Lower lobe of right lung (tissue), 2 donors: ENCODE data around the gene FAM111A. TPM values are rescaled to one million over a fixed set of nuclear protein-coding genes. Genes with fewer than 3 reads are reported as not detected.
A peak's percentile ranks its signal among the peaks of the same experiment; 100 is the strongest.

Experiments used
- ATAC-seq, 2 donors: fragments of 200-7000 bp; cut with Tn5 transposase; one replicate each; pipeline ENCODE4 v1.9.1; 2020 to 2022; ENCODE audit warnings: mild to moderate bottlenecking in 2 of 2, moderate library complexity in 2 of 2
- DNase-seq: peaks from one replicate; pipeline ENCODE4 v3.0.0-alpha.2; 2020
- H3K27ac ChIP-seq: fragments of 200-600 bp; one replicate; pipeline ENCODE4 v1.8.0; 2022
- H3K27me3 ChIP-seq: fragments of 200-600 bp; one replicate; pipeline ENCODE4 v1.8.0; 2022; ENCODE audit warnings: low read depth
- H3K36me3 ChIP-seq: fragments of 200-600 bp; one replicate; pipeline ENCODE4 v1.8.0; 2022; ENCODE audit warnings: mild to moderate bottlenecking
- H3K4me1 ChIP-seq: fragments of 200-600 bp; one replicate; pipeline ENCODE4 v1.8.0; 2022
- H3K4me3 ChIP-seq: fragments of 200-600 bp; one replicate; pipeline ENCODE4 v1.8.0; 2022; ENCODE audit warnings: mild to moderate bottlenecking
- H3K9me3 ChIP-seq: fragments of 200-600 bp; one replicate; pipeline ENCODE4 v1.8.0; 2022
- CTCF ChIP-seq: fragments of 200-600 bp; IDR thresholded peaks from one replicate; pipeline ENCODE4 v1.8.0; 2022; ENCODE audit warnings: antibody characterized with exemption, mild to moderate bottlenecking
- intact Hi-C: fragments of 100-400 bp; cut with DNase I; formaldehyde crosslinking; loops from one replicate; pipeline ENCODE4 v1.11.0; 2022
- total RNA-seq: library from RNA; stranded (reverse); fragmentation: NEBNext Ultra II Directional; extraction: Animal tissue kit (Norgen Biotek cat#: 25700); gene quantifications from one replicate; pipeline ENCODE4 v1.2.1, GENCODE V29; 2021
- donor health status: DM: no; HTN: yes; CAD: no; lungs with severe emphysema.

FAM111A gene
- total RNA-seq, 1 donor from 2014 or later = 68.4 TPM

- H3K36me3 ChIP-seq = peaks cover 66% of the 10 kb centered on the region
- ATAC-seq (peak in 1 of 2 donors; percentile 33), DNase-seq (no peak)
- H3K27ac ChIP-seq = no peak overlapping the region
- intact Hi-C loops = no loop called here
- H3K27me3 ChIP-seq = no peaks in the 10 kb centered on the region
- no peak for TF ChIP-seq CTCF
- peaks cover 35% of the 10 kb centered on the region for H3K4me1 ChIP-seq
- H3K4me3 ChIP-seq = no peak overlapping the region
- no peaks in the 10 kb centered on the region for H3K9me3 ChIP-seq
These were observed 56.1 kb downstream of the FAM111A start for GRCh38 chr11:59198726-59199125.

GRCh38 chr11:59199546-59200422, 57.1 kb downstream of the FAM111A start:
- peaks cover 68% of the 10 kb centered on the region for H3K36me3 ChIP-seq
- peaks cover 35% of the 10 kb centered on the region for H3K4me1 ChIP-seq
- ATAC-seq (peak in 1 of 2 donors; percentile 7), DNase-seq (no peak)
- H3K9me3 ChIP-seq = no peaks in the 10 kb centered on the region
- H3K27me3 ChIP-seq = no peaks in the 10 kb centered on the region
- no peak overlapping the region for H3K4me3 ChIP-seq
- TF ChIP-seq CTCF = no peak
- H3K27ac ChIP-seq = no peak overlapping the region
- intact Hi-C loops = no loop called here

- TF ChIP-seq CTCF = no peak
- Histone ChIP-seq H3K4me1 (peaks cover 35% of the 10 kb centered on the region), H3K4me3 (no peak overlapping the region), H3K36me3 (peaks cover 71% of the 10 kb centered on the region), H3K27ac (no peak overlapping the region), H3K9me3 (no peaks in the 10 kb centered on the region), H3K27me3 (no peaks in the 10 kb centered on the region)
- DNase-seq (no peak), ATAC-seq (no peak)
- intact Hi-C loops = no loop called here
These were observed 57.7 kb downstream of the FAM111A start for GRCh38 chr11:59200423-59200746.

GRCh38 chr11:59201353-59201752, 58.7 kb downstream of the FAM111A start:
- H3K9me3 ChIP-seq = no peaks in the 10 kb centered on the region
- H3K27me3 ChIP-seq = no peaks in the 10 kb centered on the region
- DNase-seq (no peak), ATAC-seq (no peak)
- no peak overlapping the region for H3K4me3 ChIP-seq
- H3K36me3 ChIP-seq = peaks cover 70% of the 10 kb centered on the region
- TF ChIP-seq CTCF = peak; percentile 30
- intact Hi-C loops = no loop called here
- no peak overlapping the region for H3K27ac ChIP-seq
- H3K4me1 ChIP-seq = peaks cover 29% of the 10 kb centered on the region

Other genes with a start within 250 kb of the FAM111A start
- gene GLYATL1, start 203.4 kb upstream of the FAM111A start, total RNA-seq = not detected
- gene GLYATL1B, start 56.5 kb upstream of the FAM111A start, total RNA-seq = not detected
- gene FAM111B, start 35.6 kb upstream of the FAM111A start, total RNA-seq = 1.1 TPM
- gene DTX4, start 29.3 kb downstream of the FAM111A start, total RNA-seq = 51.7 TPM
- 48.9 TPM for gene MPEG1, start 70.1 kb downstream of the FAM111A start, total RNA-seq
- gene OR5AN1, start 216.0 kb downstream of the FAM111A start, total RNA-seq = not detected